Frontal cortex (tissue), 4 donors: ENCODE measurements around the gene FXN. TPM values are rescaled to one million over a fixed set of nuclear protein-coding genes. Genes with fewer than 3 reads are reported as not detected.
"Not testable (repeated sequence)": the region's sequence is repeated elsewhere in the genome, so short reads cannot be mapped to it uniquely, and the experiment has no call there.

Experiments
- DNase-seq, 2 donors: peaks; one replicate each; pipeline ENCODE4 v3.0.0; 2012; ENCODE audit warnings: low spot score in 2 of 2
- FAIRE-seq: peaks from 2 replicates; lab custom pipeline; 2012; peaks lifted over from hg19 to GRCh38; lab: Jason Lieb, UNC
- total RNA-seq: library from RNA; depleted of rRNA; stranded (reverse); fragments of >200 nt; gene quantifications from one replicate; pipeline ENCODE4 v1.2.3, GENCODE V29; 2014
- donor health status: control.
- donor health status: control.
- donor health status: control.

FXN gene
- total RNA-seq, 1 donor from 2014 or later, result 2.0 TPM

DNA sequence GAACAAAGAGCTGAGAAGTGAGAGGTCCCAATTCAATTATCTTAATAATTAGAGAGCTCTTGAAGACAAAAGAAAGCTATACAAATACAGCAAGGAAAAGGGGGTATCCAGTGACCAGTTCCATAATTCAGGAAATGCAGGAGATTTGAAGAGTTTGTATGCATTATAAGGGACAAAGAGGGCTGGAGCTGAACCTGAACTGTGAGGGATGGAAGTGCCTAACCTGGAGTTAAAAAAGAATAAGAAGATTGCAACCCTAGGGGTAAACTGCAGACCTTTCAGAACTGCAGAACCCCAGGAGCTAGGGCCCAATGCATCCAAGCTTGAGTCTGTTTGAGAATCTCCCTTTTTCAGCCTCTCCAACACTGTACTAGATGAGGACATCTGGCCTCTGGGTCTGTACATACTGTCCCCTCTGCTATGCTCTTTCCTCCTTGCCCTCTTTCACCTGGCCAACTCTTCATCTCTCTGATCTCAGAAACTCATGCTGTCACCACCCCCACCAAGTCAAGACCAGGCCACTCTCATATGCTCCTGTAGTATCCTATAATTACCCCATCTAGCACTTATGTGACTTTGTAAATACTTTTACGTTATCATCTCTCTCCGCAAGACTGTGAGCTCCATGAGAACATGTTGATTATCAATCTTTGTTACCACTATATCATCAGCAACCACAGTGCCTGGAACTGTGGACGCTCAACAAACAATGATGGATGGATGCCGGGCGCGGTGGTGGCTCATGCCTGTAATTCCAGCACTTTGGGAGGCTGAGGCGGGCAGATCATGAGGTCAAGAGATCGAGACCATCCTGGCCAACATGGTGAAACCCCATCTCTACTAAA is 15.0 kb upstream of the FXN start:
- no peak for DNase-seq
- no peak for FAIRE-seq

DNA sequence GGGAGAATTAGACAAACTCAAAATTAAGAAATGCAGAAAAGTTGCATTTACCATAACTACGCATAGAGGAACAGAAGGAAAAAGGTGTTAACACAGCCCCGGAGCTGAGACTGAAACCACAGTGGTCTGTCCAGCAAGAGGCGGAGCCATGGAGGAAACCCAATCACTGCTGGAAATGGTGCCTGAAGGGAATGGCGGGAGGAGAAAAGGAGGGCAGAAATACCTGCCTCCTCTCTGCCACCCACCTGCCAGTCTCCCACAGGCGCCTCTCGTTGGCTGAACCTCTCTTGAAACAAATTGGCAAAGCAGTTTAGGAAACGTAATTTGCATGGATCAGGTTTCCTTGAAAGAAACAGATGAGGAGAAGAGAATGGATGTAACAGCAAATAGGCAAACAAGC is 11.9 kb upstream of the FXN start:
- FAIRE-seq (no peak), DNase-seq (no peak)

DNA sequence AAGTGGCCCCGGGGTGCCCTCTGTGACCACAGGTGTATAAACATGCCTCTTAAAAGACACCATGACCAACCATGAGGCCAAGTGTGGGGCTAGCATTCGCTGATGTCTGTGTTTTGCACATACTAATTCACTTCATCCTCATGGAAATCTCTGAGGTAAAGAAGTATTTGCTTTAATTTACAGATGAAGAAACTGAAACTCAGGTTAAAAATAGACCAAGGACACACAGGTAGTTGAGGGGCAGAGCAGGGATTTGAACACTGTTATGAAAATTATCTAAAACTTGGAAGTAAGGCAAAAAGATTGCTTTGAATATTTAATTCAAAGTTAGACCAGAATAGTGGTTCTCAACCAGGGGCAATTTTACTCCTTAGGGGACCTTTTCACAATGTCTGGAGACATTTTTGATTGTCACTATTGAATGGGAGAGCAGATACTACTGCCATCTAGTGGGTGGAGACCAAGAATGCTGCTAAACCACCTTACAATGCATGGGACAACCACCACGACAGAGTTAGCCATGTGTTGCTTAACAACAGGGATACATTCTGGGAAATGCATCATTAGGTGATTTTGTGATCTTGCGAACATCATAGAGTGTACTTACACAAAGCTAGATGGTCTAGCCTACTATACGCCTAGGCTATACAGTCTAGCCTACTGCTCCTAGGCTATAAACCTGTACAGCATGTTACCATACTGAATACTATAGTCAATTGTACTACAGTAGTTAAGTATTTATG is 8.0 kb upstream of the FXN start:
- DNase-seq, result peak in 1 of 2 donors; percentile 55
- FAIRE-seq, result no peak

DNA sequence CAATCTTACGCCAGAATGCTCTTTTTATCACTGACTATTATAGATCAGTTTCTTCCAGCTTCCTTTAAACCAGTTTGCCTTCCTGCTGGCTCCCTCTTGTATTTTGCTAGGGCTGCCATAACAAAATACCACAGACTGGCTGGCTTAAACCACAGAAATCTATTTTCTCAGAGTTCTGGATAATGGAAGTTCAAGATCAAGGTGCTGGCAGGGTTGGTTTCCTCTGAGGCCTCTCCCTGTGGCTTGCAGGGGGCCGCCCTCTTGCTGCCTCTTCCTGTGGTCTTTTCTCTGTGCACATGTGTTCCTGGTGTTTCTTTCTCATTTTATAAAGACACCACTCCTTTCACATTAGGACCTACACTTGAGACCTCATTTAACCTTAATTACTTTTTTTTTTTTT is 6.8 kb upstream of the FXN start:
- DNase-seq, result no peak
- FAIRE-seq, result no peak

DNA sequence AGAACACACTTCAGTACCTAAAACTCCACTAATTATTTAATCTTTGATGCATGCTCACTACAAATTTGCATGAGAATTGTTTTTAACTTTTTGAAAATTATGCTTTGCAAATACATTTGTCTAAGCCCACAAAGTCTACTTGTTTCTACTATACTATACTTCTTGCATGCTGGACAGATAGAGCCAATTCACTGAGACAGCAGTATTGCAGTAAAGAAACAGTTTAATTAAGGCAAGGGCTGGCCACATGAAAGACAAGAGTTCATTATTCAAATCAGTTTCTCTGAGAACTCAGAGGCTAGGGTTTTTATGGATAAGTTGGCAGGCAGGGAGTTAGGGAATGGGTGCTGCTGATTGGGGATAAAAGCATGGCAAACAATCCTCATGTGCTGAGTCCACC is 6.0 kb upstream of the FXN start:
- DNase-seq (no peak), FAIRE-seq (no peak)

DNA sequence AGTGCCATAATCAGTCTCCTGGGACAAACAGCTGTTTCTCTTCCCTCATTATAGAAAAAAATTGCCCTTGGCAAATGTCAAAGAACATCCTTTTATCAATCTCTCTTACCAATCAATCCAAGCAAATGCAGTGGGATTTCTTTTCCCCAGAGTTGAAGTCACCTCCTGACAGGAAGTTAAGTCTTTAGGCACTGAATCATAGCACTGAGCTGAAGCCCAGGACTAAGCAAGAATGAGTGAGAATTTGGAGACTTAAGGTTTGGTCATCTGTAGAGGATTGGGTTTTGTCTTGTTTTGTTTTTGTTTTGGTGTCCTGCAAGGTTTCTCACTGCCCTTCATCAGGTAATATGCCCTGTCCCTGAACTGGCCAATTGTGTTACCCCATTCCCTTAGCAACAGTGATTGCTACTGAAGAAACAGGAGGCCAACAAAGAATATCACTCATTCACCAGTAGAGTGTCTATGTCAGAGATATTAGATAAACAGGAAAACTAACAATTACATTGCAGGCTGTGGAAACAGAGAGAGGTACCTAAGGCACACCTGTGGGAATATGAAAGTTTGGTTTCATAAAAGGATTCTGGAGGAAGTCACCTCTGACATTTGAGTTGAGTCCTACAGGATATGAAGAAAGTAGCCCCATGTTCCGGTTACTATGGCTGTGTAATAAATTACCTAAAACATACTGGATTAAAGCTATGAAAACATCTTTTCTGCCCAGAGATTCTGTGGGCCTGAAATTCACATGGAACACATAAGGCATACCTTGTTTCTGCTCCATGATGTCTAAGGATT is 4.5 kb upstream of the FXN start:
- no peak for FAIRE-seq
- no peak for DNase-seq

DNA sequence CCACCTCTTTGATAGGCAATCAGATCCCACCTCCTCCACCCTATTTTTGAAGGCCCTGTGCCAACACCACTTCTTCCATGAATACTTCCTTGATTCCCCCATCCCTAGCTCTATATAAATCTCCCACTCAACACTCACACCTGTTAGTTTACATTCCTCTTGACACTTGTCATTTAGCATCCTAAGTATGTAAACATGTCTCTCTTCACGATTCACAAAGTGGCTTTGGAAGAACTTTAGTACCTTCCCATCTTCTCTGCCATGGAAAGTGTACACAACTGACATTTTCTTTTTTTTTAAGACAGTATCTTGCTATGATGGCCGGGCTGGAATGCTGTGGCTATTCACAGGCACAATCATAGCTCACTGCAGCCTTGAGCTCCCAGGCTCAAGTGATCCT is 1.5 kb upstream of the FXN start:
- DNase-seq (no peak), FAIRE-seq (no peak)

DNA sequence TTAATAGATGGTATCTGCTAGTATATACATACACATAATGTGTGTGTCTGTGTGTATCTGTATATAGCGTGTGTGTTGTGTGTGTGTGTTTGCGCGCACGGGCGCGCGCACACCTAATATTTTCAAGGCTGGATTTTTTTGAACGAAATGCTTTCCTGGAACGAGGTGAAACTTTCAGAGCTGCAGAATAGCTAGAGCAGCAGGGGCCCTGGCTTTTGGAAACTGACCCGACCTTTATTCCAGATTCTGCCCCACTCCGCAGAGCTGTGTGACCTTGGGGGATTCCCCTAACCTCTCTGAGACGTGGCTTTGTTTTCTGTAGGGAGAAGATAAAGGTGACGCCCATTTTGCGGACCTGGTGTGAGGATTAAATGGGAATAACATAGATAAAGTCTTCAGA is 757 bp downstream of the FXN start:
- FAIRE-seq (no peak), DNase-seq (no peak)

DNA sequence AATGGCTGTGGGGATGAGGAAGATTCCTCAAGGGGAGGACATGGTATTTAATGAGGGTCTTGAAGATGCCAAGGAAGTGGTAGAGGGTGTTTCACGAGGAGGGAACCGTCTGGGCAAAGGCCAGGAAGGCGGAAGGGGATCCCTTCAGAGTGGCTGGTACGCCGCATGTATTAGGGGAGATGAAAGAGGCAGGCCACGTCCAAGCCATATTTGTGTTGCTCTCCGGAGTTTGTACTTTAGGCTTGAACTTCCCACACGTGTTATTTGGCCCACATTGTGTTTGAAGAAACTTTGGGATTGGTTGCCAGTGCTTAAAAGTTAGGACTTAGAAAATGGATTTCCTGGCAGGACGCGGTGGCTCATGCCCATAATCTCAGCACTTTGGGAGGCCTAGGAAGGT is 1.2 kb downstream of the FXN start:
- no peak for DNase-seq
- no peak for FAIRE-seq

DNA sequence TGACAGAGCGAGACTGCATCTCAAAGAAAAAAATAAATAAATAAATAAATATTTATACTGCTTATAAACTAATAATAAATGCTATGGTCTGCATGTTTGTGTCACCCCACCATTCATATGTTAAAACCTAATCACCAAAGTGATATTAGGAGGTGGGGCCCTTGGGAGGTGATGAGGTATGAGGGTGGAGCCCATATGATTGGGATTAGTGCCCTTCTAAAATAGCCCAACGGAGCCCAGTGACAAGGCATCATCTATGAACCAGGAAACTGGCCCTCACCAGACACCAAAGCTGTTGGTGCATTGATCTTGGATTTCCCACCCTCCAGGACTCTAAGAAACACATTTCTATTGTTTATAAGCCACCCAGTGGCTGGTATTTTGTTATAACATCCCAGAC is 5.1 kb downstream of the FXN start:
- no peak for FAIRE-seq
- DNase-seq, result no peak

DNA sequence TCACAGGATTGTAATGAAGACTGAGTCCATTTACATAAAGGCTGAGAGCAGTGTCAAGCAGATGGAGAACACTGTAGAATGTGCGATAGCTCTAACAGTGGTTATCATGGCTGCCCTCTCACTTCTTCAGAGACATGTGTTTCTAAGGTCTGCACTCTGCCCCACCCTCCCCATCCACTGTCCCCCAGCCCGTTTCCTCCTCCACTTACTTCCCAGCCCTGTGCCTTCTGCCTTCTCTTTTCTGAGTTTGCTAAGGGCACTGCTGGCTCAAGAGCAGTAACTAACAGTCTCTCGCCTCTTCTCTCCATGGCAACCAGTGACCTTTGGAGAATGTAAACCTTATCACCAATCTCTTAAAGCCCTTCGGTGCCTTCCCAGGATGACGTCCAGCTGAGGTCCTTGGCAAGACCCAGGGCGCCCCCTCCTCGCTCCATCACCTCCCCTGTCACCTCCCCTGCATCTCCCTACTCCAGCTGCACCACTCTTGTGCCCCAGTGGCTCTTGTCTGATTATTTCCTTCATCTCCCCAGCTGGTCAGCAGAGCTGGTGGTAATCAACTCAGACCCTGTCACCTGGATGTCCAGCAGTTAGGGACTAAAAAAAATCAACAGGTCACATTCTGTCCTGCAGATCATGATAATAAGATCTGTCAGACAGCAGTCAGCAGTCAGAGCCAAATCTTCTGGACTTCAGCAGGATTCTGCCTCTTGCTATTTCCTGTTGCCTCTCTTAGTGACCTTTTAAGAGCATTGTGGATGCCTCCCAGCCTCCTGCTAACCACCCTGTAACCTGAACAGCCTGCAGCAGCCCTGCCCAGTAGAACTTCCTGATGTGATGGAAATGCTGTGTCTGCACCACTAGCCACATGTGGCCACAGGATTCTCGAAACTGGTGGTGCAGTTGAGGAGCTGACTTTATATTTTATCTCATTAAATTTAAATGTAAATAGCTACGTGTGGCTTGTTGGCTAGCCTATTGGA is 9.0 kb downstream of the FXN start:
- DNase-seq (no peak), FAIRE-seq (no peak)

DNA sequence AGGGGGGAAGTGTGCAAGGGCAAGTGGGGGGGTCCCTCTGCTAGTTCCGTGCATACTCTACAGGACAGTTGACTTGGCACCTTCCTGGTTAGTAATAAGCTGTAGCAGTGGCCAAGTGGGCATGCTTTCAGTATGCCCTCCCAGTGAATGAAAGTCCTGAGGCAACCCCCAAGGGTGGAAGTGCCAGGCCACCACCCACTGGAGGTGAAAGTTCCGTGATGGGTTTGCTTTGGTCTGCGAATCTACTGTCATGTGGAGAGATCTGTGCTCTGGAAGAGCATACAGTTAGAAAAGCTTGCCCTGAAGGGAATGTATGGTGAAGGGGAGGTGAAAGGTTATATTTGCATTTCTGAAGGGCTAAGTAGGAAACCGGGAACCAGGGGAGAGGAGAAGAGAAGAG is 10.3 kb downstream of the FXN start:
- FAIRE-seq, result no peak

DNA sequence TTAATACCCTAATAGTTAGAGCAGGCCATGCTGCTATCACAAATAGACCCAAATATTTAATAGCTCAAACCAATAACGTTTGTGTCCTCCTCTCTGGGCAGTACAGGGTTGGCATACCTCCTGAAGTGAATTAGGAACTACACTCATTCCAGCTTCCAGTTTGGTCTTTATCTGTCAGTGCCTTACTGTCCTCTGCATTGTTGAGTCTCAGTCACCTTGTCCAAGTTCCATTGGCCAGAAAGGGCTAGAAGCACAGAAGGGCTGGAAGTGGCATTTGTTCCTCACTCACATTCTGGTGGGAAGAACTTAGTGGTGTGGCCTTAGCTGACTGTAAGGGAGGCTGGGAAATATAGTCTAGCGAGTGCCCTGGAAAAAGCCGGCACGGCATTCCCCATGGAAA is 11.2 kb downstream of the FXN start:
- DNase-seq (no peak), FAIRE-seq (no peak)

More for the DNA sequence above, 10.3 kb downstream of the FXN start:
- no peak for DNase-seq

DNA sequence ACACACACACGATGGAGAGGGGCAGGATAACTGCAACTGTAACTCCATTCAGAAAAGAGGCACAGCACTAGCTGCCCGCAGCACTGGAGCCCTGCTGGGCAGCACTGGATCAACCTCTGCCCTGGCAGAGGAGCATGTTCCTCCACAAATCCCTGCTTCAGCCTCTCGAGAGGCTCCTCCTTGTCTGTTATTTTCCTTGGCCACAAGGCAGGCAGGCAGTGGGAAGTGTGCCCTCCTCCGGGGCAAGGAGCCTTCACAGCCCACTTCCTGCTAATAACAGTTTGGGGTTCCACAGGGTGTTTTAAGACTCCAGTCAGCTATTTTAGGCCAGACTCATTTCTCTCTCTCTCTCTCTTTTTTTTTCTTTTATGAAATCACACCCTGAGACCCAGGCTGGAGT is 11.8 kb downstream of the FXN start:
- DNase-seq (no peak), FAIRE-seq (no peak)

DNA sequence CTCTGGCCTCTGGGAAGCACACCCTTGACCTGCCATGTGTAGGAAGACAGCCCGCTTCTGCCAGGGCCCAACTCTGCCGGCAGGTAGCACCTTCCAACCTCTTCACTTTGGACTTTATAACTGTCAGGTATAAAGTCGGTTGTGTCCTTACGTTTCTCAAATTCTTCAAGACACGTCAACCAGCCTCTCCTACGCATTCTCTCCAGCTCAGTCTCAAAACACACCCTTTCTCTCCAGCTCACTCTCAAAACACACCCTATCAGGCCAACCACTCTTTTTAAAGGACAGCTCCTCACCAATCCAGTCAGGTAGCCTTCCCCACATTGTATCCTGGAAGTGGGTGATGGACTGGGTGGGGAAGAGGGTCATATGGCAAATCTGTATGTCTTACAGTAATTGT is 13.5 kb downstream of the FXN start:
- FAIRE-seq (no peak), DNase-seq (no peak)

DNA sequence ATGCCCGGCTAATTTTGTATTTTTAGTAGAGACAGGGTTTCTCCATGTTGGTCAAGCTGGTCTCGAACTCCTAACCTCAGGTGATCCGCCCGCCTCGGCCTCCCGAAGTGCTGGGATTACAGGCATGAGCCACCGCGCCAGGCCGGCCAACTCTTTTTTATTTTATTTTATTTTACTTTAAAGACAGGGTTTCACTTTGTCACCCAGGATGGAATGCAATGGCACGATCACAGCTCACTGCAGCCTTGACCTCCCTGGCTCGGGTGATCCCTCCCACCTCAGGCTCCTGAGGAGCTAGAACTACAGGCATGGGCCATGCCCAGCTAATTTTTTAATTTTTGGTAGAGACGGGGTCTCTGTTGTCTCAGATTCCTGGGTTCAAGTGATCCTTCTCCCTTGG is 15.4 kb downstream of the FXN start:
- FAIRE-seq, result not testable (repeated sequence)

DNA sequence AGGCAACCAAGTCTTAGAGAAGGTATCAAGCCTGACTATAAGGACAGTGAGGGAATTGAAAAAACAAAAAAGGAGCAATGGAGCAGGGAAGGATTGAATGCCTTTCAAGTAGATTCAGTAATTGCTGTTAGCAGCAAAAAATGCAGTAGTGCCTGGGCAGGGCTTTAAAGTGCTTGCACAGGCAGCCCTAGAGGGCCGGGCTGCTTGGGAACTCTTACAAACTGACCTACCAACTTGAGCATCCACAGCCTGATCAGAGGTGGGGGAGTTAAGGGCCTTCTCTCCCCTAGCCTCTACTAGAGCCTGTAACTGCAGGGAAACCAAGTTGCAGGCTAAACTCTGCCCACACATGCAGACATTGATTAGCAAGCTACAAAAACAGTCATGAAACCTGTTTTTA is 19.4 kb downstream of the FXN start:
- no peak for FAIRE-seq
- no peak for DNase-seq

More for the DNA sequence above, 15.4 kb downstream of the FXN start:
- DNase-seq, result not testable (repeated sequence)

DNA sequence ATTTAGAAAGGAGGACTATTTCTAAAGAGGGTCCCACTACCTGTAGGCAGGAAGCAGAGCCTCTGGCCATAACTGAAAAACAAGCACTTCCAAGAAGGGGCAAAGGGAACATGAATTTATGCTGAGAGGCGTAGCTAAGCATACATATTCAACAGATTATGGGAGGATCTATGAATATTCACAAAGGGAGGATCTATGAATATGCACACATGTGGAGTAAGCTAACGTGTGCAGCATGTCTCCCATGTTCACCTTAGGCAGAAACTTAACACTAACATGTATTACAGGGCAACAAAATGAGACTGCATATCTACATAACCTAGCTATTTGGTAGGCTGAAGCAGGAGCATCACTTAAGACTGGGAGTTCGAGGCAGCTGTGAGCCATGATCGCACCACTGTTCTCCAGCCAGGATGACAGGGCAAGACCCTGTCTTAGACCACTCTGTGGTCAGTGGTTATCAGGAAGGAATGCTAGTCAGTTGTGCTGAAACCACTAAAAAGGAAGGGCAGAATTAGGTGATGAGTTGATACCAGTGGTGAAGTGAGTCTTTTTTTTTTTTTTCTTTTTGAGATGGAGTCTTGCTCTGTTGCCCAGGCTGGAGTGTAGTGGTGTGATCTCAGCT is 20.8 kb downstream of the FXN start:
- no peak for FAIRE-seq
- no peak for DNase-seq

DNA sequence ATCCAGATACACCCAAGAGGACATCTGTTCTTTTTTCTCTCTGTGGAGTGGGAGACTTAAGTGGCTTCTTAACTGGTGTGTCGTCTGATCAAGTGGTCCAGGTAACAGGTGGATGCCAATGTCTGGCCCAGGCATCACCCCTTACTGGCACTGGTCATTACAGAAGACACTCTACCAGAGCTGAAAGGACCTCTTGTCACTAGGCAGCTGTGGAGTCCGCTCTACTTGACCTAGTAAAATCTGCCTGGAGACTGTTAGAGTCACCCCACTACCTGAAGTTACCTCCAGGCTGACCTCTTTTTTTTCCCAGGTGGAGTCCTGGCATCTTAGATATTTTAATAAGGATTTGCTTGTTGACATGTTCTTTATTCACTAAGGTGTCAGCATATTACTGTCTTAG is 22.5 kb downstream of the FXN start:
- FAIRE-seq, result no peak

More for the DNA sequence above, 22.5 kb downstream of the FXN start:
- DNase-seq, result no peak
